ENCODE measurements around the gene CARD6.
"Not testable (repeated sequence)": the region's sequence is repeated elsewhere in the genome, so short reads cannot be mapped to it uniquely, and the experiment has no call there.

Gene CARD6

GRCh38 chr5:40873286-40873880 lies 32.2 kb downstream of the CARD6 start:
- no peak for DNase-seq

DNA sequence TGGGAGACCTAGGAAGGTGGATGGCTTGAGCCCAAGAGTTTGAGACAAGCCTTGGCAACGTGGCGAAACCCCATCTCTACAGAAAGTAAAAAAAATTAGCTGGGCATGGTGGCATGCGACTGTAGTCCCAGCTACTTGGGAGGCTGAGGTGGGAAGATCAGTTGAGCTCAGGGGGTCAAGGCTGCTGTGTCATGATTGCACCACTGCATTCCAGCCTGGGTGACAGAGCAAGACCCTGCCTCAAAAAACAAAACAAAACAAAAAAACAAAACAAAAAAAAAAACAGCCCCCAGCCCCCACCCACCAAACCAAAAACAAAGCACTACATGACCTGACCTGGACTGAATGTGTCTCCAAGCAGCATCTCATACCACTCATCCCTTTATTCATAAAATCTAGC lies 34.8 kb downstream of the CARD6 start:
- DNase-seq: no peak

DNA sequence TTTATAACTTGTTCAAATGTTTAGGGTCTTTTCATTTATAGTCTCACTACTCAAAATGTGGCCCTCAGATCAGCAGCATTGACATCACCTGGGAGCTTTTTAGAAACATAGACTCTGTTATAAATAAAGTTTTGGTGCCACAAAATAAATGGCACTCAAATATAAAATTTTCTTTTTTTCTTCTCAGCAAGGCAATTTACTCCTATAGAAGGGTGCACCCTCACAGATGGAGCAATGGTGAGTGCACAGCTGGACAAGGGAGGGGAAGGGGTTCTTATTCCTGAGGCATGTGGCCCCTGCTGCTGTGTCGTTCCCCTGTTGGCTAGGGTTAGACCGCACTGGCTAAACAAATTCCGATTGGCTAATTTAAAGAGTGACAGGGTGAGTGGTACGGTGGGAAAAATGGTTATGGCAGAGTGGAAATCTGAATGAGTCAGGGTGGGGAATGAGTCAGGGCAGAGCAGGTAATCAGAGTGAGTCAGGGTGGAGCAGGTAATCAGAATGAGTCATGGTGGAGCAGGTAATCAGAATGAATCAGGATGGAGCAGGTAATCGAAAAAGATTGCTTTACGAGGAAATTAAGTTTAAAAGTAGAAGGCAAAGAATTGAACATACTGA lies 36.3 kb downstream of the CARD6 start:
- DNase-seq: no peak

- DNase-seq: peak; percentile 7
Observed at GRCh38 chr5:40879163-40879942, 38.2 kb downstream of the CARD6 start.

GRCh38 chr5:40882291-40882690 lies 41.1 kb downstream of the CARD6 start:
- DNase-seq: no peak

- DNase-seq: not testable (repeated sequence)
Observed at GRCh38 chr5:40883051-40883450, 41.9 kb downstream of the CARD6 start.

- not testable (repeated sequence) for DNase-seq
Observed at GRCh38 chr5:40895440-40896425, 54.6 kb downstream of the CARD6 start.

- DNase-seq: no peak
Observed at GRCh38 chr5:40904205-40904993, 63.2 kb downstream of the CARD6 start.

GRCh38 chr5:40904994-40905306 lies 63.8 kb downstream of the CARD6 start:
- no peak for DNase-seq

GRCh38 chr5:40906351-40906751 lies 65.2 kb downstream of the CARD6 start:
- DNase-seq: no peak

- DNase-seq: no peak
Observed at GRCh38 chr5:40909264-40909663, 68.1 kb downstream of the CARD6 start, which contains the start of gene C7. Gene C7 (plus strand): TSS chr5:40909497. CDS start chr5:40909611, 114 bp downstream.

DNA sequence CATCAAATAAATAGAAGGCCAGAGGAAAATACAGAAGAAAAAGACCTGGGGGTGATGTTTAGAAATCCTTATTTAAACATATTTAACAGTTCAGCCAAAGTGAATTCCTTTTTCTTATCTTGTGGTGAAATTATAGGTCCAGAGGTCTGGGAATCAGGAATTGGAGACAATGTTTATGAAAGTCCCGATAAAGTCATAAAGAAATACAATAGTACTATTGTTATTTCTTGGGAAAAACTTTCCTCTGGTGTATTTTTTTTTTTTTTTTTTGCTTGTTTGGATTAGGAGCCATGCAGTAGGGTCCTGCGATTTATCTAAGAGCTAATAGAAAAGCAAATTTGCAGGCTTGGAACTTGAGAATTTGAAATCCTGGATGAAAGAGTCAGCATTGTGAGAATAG lies 68.6 kb downstream of the CARD6 start:
- DNase-seq: no peak
